ENCODE measurements around the gene TEX51. TPM values are rescaled to one million over a fixed set of nuclear protein-coding genes. Genes with fewer than 3 reads are reported as not detected.

Gene TEX51
- polyA plus RNA-seq, 1 donor from 2014 or later: not detected

DNA sequence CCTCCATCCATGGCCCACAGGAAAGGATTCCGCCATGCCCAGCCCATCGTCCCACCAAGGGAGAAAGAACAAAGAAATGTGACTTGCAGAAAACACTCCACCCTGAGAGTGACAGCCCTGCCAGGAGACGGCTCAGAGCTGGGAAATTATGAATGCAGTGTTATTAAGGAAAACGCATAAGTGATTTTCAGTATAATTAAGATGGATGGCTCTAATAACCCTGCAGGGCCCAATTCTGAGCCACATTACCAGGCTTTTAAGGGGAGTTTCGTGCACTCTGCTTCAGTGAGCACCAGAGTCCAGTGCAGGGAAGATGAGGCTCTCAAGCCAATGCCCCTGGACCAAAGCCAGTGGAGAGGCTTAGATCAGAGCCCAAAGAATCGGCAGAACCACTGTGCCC lies 10.6 kb upstream of the TEX51 start:
- no peaks in the 10 kb centered on the region for H4K20me1 ChIP-seq (ENCODE audit: insufficient read depth)
- H3K79me2 ChIP-seq (replicated peaks; ENCODE audit: insufficient read depth, low read length): no peaks in the 10 kb centered on the region
- H3K9me2 ChIP-seq (ENCODE audit: insufficient read depth, low read length): no peaks in the 10 kb centered on the region
- H3K27ac ChIP-seq (ENCODE audit: low read length): no peak overlapping the region
- no peaks in the 10 kb centered on the region for H3K36me3 ChIP-seq (ENCODE audit: insufficient read depth, low read length)
- H3K9ac ChIP-seq (ENCODE audit: low read length): no peak overlapping the region
- H3K4me2 ChIP-seq (ENCODE audit: low read length): no peak overlapping the region
- H3K9me3 ChIP-seq (ENCODE audit: low read length): no peaks in the 10 kb centered on the region
- H3F3A ChIP-seq (ENCODE audit: insufficient read depth, low read length, poor library complexity, severe bottlenecking): no peaks in the 10 kb centered on the region
- no peaks in the 10 kb centered on the region for H3K27me3 ChIP-seq (ENCODE audit: insufficient read depth, low read depth, low read length)
- H3K4me3 ChIP-seq (ENCODE audit: low read length): no peak overlapping the region
- TF ChIP-seq EZH2 (IDR thresholded peaks at IDR 0.05; ENCODE audit: borderline replicate concordance, insufficient read depth, low read length, poor library complexity, severe bottlenecking) (no peak), RAD21 (conservative IDR thresholded peaks at IDR 0.05) (no peak), SMC3 (conservative IDR thresholded peaks at IDR 0.05; ENCODE audit: poor library complexity) (no peak), EP300 (conservative IDR thresholded peaks at IDR 0.05; ENCODE audit: poor library complexity, severe bottlenecking) (no peak), POLR2AphosphoS5 (IDR thresholded peaks at IDR 0.05) (no peak), TAF1 (IDR thresholded peaks at IDR 0.05; ENCODE audit: low read depth) (no peak), MXI1 (conservative IDR thresholded peaks at IDR 0.05; ENCODE audit: poor library complexity, severe bottlenecking) (no peak)
- TF ChIP-seq, protein P1, sequence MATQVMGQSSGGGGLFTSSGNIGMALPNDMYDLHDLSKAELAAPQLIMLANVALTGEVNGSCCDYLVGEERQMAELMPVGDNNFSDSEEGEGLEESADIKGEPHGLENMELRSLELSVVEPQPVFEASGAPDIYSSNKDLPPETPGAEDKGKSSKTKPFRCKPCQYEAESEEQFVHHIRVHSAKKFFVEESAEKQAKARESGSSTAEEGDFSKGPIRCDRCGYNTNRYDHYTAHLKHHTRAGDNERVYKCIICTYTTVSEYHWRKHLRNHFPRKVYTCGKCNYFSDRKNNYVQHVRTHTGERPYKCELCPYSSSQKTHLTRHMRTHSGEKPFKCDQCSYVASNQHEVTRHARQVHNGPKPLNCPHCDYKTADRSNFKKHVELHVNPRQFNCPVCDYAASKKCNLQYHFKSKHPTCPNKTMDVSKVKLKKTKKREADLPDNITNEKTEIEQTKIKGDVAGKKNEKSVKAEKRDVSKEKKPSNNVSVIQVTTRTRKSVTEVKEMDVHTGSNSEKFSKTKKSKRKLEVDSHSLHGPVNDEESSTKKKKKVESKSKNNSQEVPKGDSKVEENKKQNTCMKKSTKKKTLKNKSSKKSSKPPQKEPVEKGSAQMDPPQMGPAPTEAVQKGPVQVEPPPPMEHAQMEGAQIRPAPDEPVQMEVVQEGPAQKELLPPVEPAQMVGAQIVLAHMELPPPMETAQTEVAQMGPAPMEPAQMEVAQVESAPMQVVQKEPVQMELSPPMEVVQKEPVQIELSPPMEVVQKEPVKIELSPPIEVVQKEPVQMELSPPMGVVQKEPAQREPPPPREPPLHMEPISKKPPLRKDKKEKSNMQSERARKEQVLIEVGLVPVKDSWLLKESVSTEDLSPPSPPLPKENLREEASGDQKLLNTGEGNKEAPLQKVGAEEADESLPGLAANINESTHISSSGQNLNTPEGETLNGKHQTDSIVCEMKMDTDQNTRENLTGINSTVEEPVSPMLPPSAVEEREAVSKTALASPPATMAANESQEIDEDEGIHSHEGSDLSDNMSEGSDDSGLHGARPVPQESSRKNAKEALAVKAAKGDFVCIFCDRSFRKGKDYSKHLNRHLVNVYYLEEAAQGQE (IDR thresholded peaks at IDR 0.05; ENCODE audit: borderline replicate concordance): no peak
- TF ChIP-seq, protein P2, sequence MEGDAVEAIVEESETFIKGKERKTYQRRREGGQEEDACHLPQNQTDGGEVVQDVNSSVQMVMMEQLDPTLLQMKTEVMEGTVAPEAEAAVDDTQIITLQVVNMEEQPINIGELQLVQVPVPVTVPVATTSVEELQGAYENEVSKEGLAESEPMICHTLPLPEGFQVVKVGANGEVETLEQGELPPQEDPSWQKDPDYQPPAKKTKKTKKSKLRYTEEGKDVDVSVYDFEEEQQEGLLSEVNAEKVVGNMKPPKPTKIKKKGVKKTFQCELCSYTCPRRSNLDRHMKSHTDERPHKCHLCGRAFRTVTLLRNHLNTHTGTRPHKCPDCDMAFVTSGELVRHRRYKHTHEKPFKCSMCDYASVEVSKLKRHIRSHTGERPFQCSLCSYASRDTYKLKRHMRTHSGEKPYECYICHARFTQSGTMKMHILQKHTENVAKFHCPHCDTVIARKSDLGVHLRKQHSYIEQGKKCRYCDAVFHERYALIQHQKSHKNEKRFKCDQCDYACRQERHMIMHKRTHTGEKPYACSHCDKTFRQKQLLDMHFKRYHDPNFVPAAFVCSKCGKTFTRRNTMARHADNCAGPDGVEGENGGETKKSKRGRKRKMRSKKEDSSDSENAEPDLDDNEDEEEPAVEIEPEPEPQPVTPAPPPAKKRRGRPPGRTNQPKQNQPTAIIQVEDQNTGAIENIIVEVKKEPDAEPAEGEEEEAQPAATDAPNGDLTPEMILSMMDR (IDR thresholded peaks at IDR 0.05; ENCODE audit: poor library complexity, severe bottlenecking): no peak
- H2AFZ ChIP-seq (ENCODE audit: low read depth, low read length): no peak overlapping the region

DNA sequence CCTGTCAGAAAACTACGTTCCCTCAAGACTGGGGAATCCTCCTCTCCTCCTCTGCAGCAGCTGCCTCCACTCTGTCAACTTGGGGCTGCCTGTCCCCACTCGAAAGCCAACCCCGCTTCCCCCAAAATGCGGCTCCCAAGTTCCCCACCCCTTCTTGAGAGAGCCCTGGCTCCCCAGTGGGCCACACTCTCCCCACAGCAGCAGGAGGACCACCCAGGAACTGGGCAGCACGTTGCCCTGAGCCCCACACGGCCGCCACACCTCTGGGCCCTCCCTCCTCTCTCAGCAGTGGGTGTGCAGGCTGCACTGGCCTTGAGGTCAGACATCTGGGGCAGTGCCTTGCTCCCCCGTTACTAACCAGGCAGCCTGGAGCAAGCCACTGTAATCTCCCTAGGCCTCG lies 9.6 kb upstream of the TEX51 start:
- H3F3A ChIP-seq (ENCODE audit: insufficient read depth, low read length, poor library complexity, severe bottlenecking): no peaks in the 10 kb centered on the region
- no peaks in the 10 kb centered on the region for H3K9me2 ChIP-seq (ENCODE audit: insufficient read depth, low read length)
- H3K36me3 ChIP-seq (ENCODE audit: insufficient read depth, low read length): no peaks in the 10 kb centered on the region
- no peak overlapping the region for H3K9ac ChIP-seq (ENCODE audit: low read length)
- no peak overlapping the region for H3K4me2 ChIP-seq (ENCODE audit: low read length)
- no peaks in the 10 kb centered on the region for H4K20me1 ChIP-seq (ENCODE audit: insufficient read depth)
- no peak overlapping the region for H3K27ac ChIP-seq (ENCODE audit: low read length)
- H3K4me3 ChIP-seq (ENCODE audit: low read length): no peak overlapping the region
- H3K27me3 ChIP-seq (ENCODE audit: insufficient read depth, low read depth, low read length): no peaks in the 10 kb centered on the region
- no peak for TF ChIP-seq EZH2 (IDR thresholded peaks at IDR 0.05; ENCODE audit: borderline replicate concordance, insufficient read depth, low read length, poor library complexity, severe bottlenecking)
- TF ChIP-seq, protein P2 (IDR thresholded peaks at IDR 0.05; ENCODE audit: poor library complexity, severe bottlenecking): no peak
- no peak for TF ChIP-seq MXI1 (conservative IDR thresholded peaks at IDR 0.05; ENCODE audit: poor library complexity, severe bottlenecking)
- TF ChIP-seq, protein P1 (IDR thresholded peaks at IDR 0.05; ENCODE audit: borderline replicate concordance): no peak
- no peak for TF ChIP-seq TAF1 (IDR thresholded peaks at IDR 0.05; ENCODE audit: low read depth)
- TF ChIP-seq SMC3 (conservative IDR thresholded peaks at IDR 0.05; ENCODE audit: poor library complexity): no peak
- TF ChIP-seq EP300 (conservative IDR thresholded peaks at IDR 0.05; ENCODE audit: poor library complexity, severe bottlenecking): no peak
- no peak for TF ChIP-seq POLR2AphosphoS5 (IDR thresholded peaks at IDR 0.05)
- no peak for TF ChIP-seq RAD21 (conservative IDR thresholded peaks at IDR 0.05)
- no peaks in the 10 kb centered on the region for H3K79me2 ChIP-seq (replicated peaks; ENCODE audit: insufficient read depth, low read length)
- no peak overlapping the region for H2AFZ ChIP-seq (ENCODE audit: low read depth, low read length)
- no peaks in the 10 kb centered on the region for H3K9me3 ChIP-seq (ENCODE audit: low read length)
